ENCODE data around the gene HIC1. TPM values are rescaled to one million over a fixed set of nuclear protein-coding genes. Genes with fewer than 3 reads are reported as not detected.

Gene HIC1
- total RNA-seq, 1 donor from 2014 or later = 9.9 TPM

DNA sequence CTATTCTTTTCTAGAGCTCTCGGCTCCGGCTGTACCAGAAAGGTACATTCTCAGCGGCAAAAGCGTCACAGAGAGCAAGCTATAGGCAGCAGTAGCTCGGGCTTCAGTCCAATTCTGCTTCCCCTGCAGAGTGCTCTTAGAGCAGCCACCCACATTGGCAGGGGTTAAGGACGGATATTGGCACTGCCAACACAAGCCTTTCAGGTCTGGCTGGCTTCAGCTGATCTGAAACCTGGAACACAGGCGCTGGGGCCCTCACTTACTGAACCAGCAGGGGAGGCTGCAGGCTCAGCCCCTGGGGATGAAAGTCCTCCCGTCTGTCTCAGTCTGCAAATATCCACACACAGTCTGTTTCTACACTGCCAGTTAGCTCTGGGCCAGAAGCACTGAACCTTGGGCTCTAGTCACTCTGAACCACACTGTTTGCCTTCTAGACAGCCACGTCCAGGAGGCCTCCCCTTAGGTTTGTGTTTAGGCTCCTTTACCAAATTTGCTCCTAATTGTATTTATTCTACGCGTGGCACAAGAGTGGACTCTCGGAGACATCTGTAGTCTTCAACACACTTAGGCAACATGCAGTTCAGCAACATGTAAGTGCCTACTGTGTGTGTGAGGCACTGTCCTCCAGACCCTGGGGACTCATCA, 40.1 kb downstream of the HIC1 start:
- peak; percentile 98 for ATAC-seq
- DNase-seq (ENCODE audit: low spot score) = peak; percentile 91

DNA sequence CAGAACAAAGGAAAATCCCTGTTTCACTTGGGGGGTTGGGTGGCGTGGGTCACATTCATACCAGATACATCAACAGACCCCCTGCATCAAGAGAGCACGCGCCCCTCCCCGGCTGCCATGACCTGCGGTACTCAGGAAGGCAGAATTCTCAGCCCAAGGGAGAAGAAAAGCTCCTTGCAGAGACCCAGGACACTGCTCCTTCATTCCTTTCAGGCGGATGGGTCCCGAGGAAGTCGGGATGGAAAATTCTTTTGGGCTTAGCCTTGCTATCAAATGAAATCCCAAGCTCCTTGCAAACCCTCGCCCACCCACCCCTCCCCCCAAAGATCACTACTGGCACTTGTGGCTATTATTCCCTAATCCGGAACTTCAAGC, 40.6 kb downstream of the HIC1 start:
- DNase-seq (ENCODE audit: low spot score) (no peak), ATAC-seq (no peak)

DNA sequence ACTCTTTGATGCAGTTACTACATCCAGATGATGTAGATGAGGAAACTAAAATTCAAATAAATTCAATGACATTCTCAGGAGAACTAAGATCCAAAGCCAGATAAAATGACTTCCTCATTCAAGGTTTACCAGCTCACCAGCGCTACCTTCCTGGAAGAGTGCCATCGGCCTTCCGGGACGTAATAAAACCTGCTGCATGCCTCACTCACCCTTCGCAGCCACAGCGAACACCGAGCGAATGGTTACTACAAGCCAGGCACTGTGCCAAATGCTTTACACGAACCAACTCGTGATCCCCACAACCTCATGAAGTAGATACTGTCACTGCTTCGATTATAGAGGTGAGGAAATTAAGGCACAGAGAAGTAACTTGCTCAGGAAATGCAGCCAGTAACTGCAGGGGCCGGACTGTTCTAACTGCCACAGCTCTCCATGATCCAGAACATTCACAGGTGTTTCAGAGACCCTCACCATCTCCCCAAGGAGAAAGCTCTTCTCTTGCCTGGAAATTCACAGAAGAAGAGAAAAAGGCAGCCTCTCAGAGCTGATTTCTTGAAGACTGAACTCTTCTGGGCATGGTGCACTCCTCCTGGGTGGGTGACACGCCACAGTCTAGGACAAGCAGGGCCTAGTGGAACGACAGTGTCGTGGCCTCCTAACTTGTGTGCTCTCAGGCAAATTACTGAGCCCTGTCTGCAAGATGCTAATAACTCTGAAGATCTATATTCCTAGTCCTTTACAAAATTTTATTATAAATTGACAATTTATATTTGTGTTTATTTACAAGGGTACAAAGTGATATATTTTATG, 46.8 kb downstream of the HIC1 start:
- DNase-seq (ENCODE audit: low spot score) = no peak
- ATAC-seq = no peak

- no peak for DNase-seq (ENCODE audit: low spot score)
- ATAC-seq = no peak
Observed at GRCh38 chr17:2102931-2103809, 48.3 kb downstream of the HIC1 start.

GRCh38 chr17:2105663-2106062, 50.8 kb downstream of the HIC1 start:
- DNase-seq (ENCODE audit: low spot score) = no peak
- ATAC-seq = no peak

- ATAC-seq = peak; percentile 17
- no peak for DNase-seq (ENCODE audit: low spot score)
Observed at GRCh38 chr17:2106308-2106955, 51.5 kb downstream of the HIC1 start.

DNA sequence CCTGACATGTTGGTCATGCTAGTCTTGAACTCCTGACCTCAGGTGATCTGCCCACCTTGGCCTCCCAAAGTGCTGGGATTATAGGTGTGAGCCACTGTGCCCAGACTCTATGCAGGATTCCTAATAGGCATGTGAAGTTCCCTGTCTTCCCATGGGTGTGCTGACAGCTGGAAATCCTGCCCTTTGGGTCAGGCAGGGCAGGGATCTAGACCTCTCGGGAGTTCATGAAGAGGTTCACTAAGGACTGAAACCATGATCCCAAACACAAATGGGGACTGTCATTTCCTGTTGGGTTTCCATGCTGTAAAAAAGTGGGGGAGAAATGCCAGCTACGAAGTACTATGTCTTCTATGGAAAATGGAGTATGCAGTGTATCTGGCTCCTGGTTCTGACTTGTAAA, 52.1 kb downstream of the HIC1 start:
- ATAC-seq = no peak
- no peak for DNase-seq (ENCODE audit: low spot score)

DNA sequence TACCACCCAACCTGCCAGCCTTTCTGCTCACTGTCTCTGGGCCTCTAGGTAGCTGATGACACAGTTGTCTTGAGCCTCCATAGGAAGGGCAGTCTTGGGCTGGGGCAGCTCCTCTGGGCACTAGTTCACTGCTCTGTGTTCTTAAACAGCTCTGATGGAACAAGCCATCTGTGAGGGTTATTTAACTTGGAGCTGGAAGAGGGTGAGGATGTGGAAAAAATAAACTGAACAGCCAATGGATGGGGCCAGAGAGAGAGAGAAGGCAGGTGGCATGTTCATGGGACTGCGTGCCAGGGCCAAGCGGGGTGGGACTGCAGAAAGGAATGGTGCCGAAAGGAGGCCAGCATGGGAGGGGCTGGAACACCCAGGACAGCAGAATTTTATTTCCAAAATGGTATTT, 52.6 kb downstream of the HIC1 start:
- ATAC-seq (no peak), DNase-seq (ENCODE audit: low spot score) (no peak)

DNA sequence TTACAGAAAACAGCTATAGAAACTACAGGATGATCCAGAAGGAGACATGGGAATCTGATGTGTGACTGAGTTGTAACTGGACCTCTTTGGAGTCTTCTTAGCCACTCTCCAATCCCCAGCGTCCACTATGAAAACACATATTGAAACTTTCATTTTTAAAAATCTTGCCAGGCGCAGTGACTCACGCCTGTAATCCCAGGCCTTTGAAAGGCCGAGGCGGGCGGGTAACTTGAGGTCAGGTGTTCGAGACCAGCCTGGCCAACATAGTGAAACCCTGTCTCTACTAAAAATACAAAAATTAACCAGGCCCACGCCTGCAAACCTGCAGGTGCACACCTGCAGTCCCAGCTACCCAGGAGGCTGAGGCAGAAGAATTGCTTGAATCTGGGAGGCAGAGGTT, 53.3 kb downstream of the HIC1 start:
- no peak for DNase-seq (ENCODE audit: low spot score)

GRCh38 chr17:2110436-2110835, 55.5 kb downstream of the HIC1 start:
- ATAC-seq (no peak), DNase-seq (ENCODE audit: low spot score) (no peak)

More for the DNA sequence above, 53.3 kb downstream of the HIC1 start:
- no peak for ATAC-seq

GRCh38 chr17:2111691-2112090, 56.8 kb downstream of the HIC1 start:
- no peak for ATAC-seq
- no peak for DNase-seq (ENCODE audit: low spot score)

Other genes starting within 250 kb of the HIC1 start
- 6.4 TPM for gene SMYD4, start 225.2 kb upstream of the HIC1 start, total RNA-seq
- 33.3 TPM for gene RPA1, start 225.1 kb upstream of the HIC1 start, total RNA-seq
- gene RTN4RL1, start 29.8 kb upstream of the HIC1 start, total RNA-seq = 1.8 TPM
- 38.8 TPM for gene DPH1, start 24.9 kb upstream of the HIC1 start, total RNA-seq
- gene OVCA2, start 13.1 kb upstream of the HIC1 start, total RNA-seq = 15.3 TPM
- 10.3 TPM for gene SMG6, start 248.7 kb downstream of the HIC1 start, total RNA-seq
- gene SRR, start 248.8 kb downstream of the HIC1 start, total RNA-seq = 5.1 TPM